ENCODE measurements around the gene CLDN24.

The CLDN24 gene

GRCh38 chr4:183321079-183321478 is 1.1 kb downstream of the CLDN24 start:
- DNase-seq (ENCODE audit: low read depth): no peak

GRCh38 chr4:183320211-183321059 is 1.8 kb downstream of the CLDN24 start, which contains the start of gene CLDN22:
Gene CLDN22, minus strand, starts transcription at chr4:183320276. Its CDS starts 58 bp downstream, at chr4:183320218.
- DNase-seq (ENCODE audit: low read depth): no peak

- DNase-seq (ENCODE audit: low read depth): no peak
Measured at GRCh38 chr4:183318656-183319055, 3.6 kb downstream of the CLDN24 start.

- no peak for DNase-seq (ENCODE audit: low read depth)
Measured at GRCh38 chr4:183314806-183315205, 7.4 kb downstream of the CLDN24 start.

- no peak for DNase-seq (ENCODE audit: low read depth)
Measured at GRCh38 chr4:183314336-183314735, 7.9 kb downstream of the CLDN24 start.

- no peak for DNase-seq (ENCODE audit: low read depth)
Measured at GRCh38 chr4:183312841-183313240, 9.4 kb downstream of the CLDN24 start.

- no peak for DNase-seq (ENCODE audit: low read depth)
Measured at GRCh38 chr4:183306811-183307210, 15.4 kb downstream of the CLDN24 start.

- no peak for DNase-seq (ENCODE audit: low read depth)
Measured at GRCh38 chr4:183304538-183304937, 17.7 kb downstream of the CLDN24 start.

GRCh38 chr4:183304067-183304466 is 18.2 kb downstream of the CLDN24 start:
- no peak for DNase-seq (ENCODE audit: low read depth)

GRCh38 chr4:183303301-183303700 is 18.9 kb downstream of the CLDN24 start:
- DNase-seq (ENCODE audit: low read depth): no peak

- no peak for DNase-seq (ENCODE audit: low read depth)
Measured at GRCh38 chr4:183300655-183301054, 21.6 kb downstream of the CLDN24 start.

- DNase-seq (ENCODE audit: low read depth): no peak
Measured at GRCh38 chr4:183300070-183300469, 22.2 kb downstream of the CLDN24 start.

GRCh38 chr4:183299464-183299863 is 22.8 kb downstream of the CLDN24 start:
- no peak for DNase-seq (ENCODE audit: low read depth)

GRCh38 chr4:183297675-183298074 is 24.6 kb downstream of the CLDN24 start:
- no peak for DNase-seq (ENCODE audit: low read depth)

GRCh38 chr4:183295711-183296110 is 26.5 kb downstream of the CLDN24 start:
- DNase-seq (ENCODE audit: low read depth): no peak

GRCh38 chr4:183291070-183291469 is 31.2 kb downstream of the CLDN24 start:
- DNase-seq (ENCODE audit: low read depth): no peak

- DNase-seq (ENCODE audit: low read depth): no peak
Measured at GRCh38 chr4:183289688-183290087, 32.5 kb downstream of the CLDN24 start.

GRCh38 chr4:183288955-183289354 is 33.3 kb downstream of the CLDN24 start:
- no peak for DNase-seq (ENCODE audit: low read depth)

- no peak for DNase-seq (ENCODE audit: low read depth)
Measured at GRCh38 chr4:183287677-183288076, 34.5 kb downstream of the CLDN24 start.

- no peak for DNase-seq (ENCODE audit: low read depth)
Measured at GRCh38 chr4:183287309-183287659, 34.9 kb downstream of the CLDN24 start.

GRCh38 chr4:183286590-183287308 is 35.5 kb downstream of the CLDN24 start:
- no peak for DNase-seq (ENCODE audit: low read depth)

- no peak for DNase-seq (ENCODE audit: low read depth)
Measured at GRCh38 chr4:183285886-183286285, 36.3 kb downstream of the CLDN24 start.

- no peak for DNase-seq (ENCODE audit: low read depth)
Measured at GRCh38 chr4:183284965-183285364, 37.3 kb downstream of the CLDN24 start.
